Astrocyte (in vitro differentiated cells and primary cell): Measurements from ENCODE around the gene KCNK10. TPM values are rescaled to one million over a fixed set of nuclear protein-coding genes. Genes with fewer than 3 reads are reported as not detected.
"Not testable (repeated sequence)": the region's sequence is repeated elsewhere in the genome, so short reads cannot be mapped to it uniquely, and the experiment has no call there.

Experiments
- DNase-seq: peaks from one replicate; pipeline ENCODE4 v3.0.0-alpha.2; 2010; ENCODE audit warnings: low read depth
- FAIRE-seq: peaks from 2 replicates; lab custom pipeline; 2011; peaks lifted over from hg19 to GRCh38; lab: Jason Lieb, UNC
- H2AFZ ChIP-seq: 2 replicates; pipeline ENCODE4 v1.6.0; 2012; ENCODE audit warnings: low read depth, low read length, inconsistent platforms
- H3K27ac ChIP-seq: 2 replicates; pipeline ENCODE4 v1.5.1; 2011; ENCODE audit warnings: low read depth, low read length, inconsistent platforms
- H3K27me3 ChIP-seq: 2 replicates; pipeline ENCODE4 v1.6.0; 2011; ENCODE audit warnings: low read length, inconsistent platforms; ENCODE audit not compliant: insufficient read depth
- H3K36me3 ChIP-seq: 2 replicates; pipeline ENCODE4 v1.5.1; 2011; ENCODE audit warnings: low read length, inconsistent platforms; ENCODE audit not compliant: insufficient read depth
- H3K4me1 ChIP-seq: 2 replicates; pipeline ENCODE4 v1.5.1; 2011; ENCODE audit warnings: low read length, inconsistent platforms; ENCODE audit not compliant: insufficient read depth
- H3K4me2 ChIP-seq: 2 replicates; pipeline ENCODE4 v1.6.0; 2012; ENCODE audit warnings: low read length, inconsistent platforms
- H3K4me3 ChIP-seq: 2 replicates; pipeline ENCODE4 v1.5.1; 2011; ENCODE audit warnings: low read depth, mild to moderate bottlenecking, low read length, inconsistent platforms; ENCODE audit not compliant: insufficient read depth
- H3K79me2 ChIP-seq: 2 replicates; pipeline ENCODE4 v1.6.0; 2012; ENCODE audit warnings: mild to moderate bottlenecking, low read length, inconsistent platforms; ENCODE audit not compliant: insufficient read depth
- H3K9ac ChIP-seq: 2 replicates; pipeline ENCODE4 v1.6.0; 2012; ENCODE audit warnings: mild to moderate bottlenecking, low read length, inconsistent platforms
- H3K9me3 ChIP-seq: 2 replicates; pipeline ENCODE4 v1.5.1; 2012; ENCODE audit warnings: low read depth, mild to moderate bottlenecking, low read length, inconsistent platforms; ENCODE audit not compliant: insufficient read depth
- H4K20me1 ChIP-seq: 2 replicates; pipeline ENCODE4 v1.6.0; 2012; ENCODE audit warnings: low read length, inconsistent platforms; ENCODE audit not compliant: insufficient read depth
- H3K27ac Mint-ChIP-seq: one replicate; pipeline ENCODE4 v1.8.0; 2021; ENCODE audit warnings: mild to moderate bottlenecking, mixed read lengths; ENCODE audit not compliant: unreplicated experiment
- H3K27me3 Mint-ChIP-seq: one replicate; pipeline ENCODE4 v1.8.0; 2021; ENCODE audit warnings: low read depth, mixed read lengths; ENCODE audit not compliant: unreplicated experiment
- H3K36me3 Mint-ChIP-seq: one replicate; pipeline ENCODE4 v1.8.0; 2021; ENCODE audit warnings: low read depth, mixed read lengths; ENCODE audit not compliant: unreplicated experiment
- H3K4me1 Mint-ChIP-seq: one replicate; pipeline ENCODE4 v1.8.0; 2021; ENCODE audit warnings: low read depth, mixed read lengths; ENCODE audit not compliant: unreplicated experiment
- H3K4me3 Mint-ChIP-seq: one replicate; pipeline ENCODE4 v1.8.0; 2021; ENCODE audit warnings: mild to moderate bottlenecking, moderate library complexity, mixed read lengths; ENCODE audit not compliant: unreplicated experiment
- H3K9me3 Mint-ChIP-seq: one replicate; pipeline ENCODE4 v1.8.0; 2021; ENCODE audit warnings: mild to moderate bottlenecking, mixed read lengths; ENCODE audit not compliant: unreplicated experiment
- CTCF ChIP-seq: IDR thresholded peaks from 2 replicates; pipeline ENCODE4 v1.5.1; 2011; ENCODE audit warnings: low read depth, mild to moderate bottlenecking, inconsistent platforms, low read length, moderate library complexity; ENCODE audit not compliant: insufficient read depth
- EZH2 ChIP-seq: IDR thresholded peaks from 2 replicates; pipeline ENCODE4 v1.6.1; 2012; ENCODE audit warnings: mild to moderate bottlenecking, low read length, inconsistent platforms; ENCODE audit not compliant: insufficient read depth
- total RNA-seq: library from RNA; stranded (reverse); gene quantifications from 2 replicates; pipeline ENCODE4 v1.2.1, GENCODE V29; 2021

KCNK10 gene
- total RNA-seq, 1 donor from 2014 or later, result 0.14 TPM

- Mint-ChIP-seq H3K4me3 (no peak overlapping the region), H3K27me3 (peaks cover 28% of the 10 kb centered on the region), H3K36me3 (no peaks in the 10 kb centered on the region), H3K4me1 (no peaks in the 10 kb centered on the region), H3K9me3 (peaks cover 7% of the 10 kb centered on the region), H3K27ac (no peak overlapping the region)
- no peaks in the 10 kb centered on the region for H3K4me1 ChIP-seq
- no peaks in the 10 kb centered on the region for H4K20me1 ChIP-seq
- no peak overlapping the region for H3K4me2 ChIP-seq
- no peak overlapping the region for H3K4me3 ChIP-seq
- TF ChIP-seq CTCF (no peak), EZH2 (no peak)
- H3K79me2 ChIP-seq, result no peaks in the 10 kb centered on the region
- no peak overlapping the region for H2AFZ ChIP-seq
- H3K36me3 ChIP-seq, result no peaks in the 10 kb centered on the region
- H3K27ac ChIP-seq, result no peak overlapping the region
- DNase-seq, result no peak
- no peak for FAIRE-seq
- no peaks in the 10 kb centered on the region for H3K9me3 ChIP-seq
- no peaks in the 10 kb centered on the region for H3K27me3 ChIP-seq
- no peak overlapping the region for H3K9ac ChIP-seq
These were observed 56.6 kb downstream of the KCNK10 start for GRCh38 chr14:88266474-88266873.

- FAIRE-seq, result no peak
- Histone ChIP-seq H3K9me3 (no peaks in the 10 kb centered on the region), H3K4me1 (no peaks in the 10 kb centered on the region), H2AFZ (no peak overlapping the region), H3K36me3 (no peaks in the 10 kb centered on the region), H4K20me1 (no peaks in the 10 kb centered on the region), H3K27ac (no peak overlapping the region), H3K4me3 (no peak overlapping the region), H3K27me3 (no peaks in the 10 kb centered on the region), H3K4me2 (no peak overlapping the region), H3K9ac (no peak overlapping the region), H3K79me2 (no peaks in the 10 kb centered on the region)
- H3K27me3 Mint-ChIP-seq, result peaks cover 23% of the 10 kb centered on the region
- no peak overlapping the region for H3K27ac Mint-ChIP-seq
- no peak for TF ChIP-seq EZH2
- TF ChIP-seq CTCF, result no peak
- no peak overlapping the region for H3K4me3 Mint-ChIP-seq
- DNase-seq, result no peak
- H3K9me3 Mint-ChIP-seq, result peaks cover 7% of the 10 kb centered on the region
- H3K4me1 Mint-ChIP-seq, result no peaks in the 10 kb centered on the region
- no peaks in the 10 kb centered on the region for H3K36me3 Mint-ChIP-seq
These were observed 59.0 kb downstream of the KCNK10 start for GRCh38 chr14:88264116-88264515.

GRCh38 chr14:88261302-88261701 lies 61.8 kb downstream of the KCNK10 start:
- H3K4me1 ChIP-seq, H3K79me2 ChIP-seq, H2AFZ ChIP-seq, H3K36me3 ChIP-seq, H4K20me1 ChIP-seq, H3K4me3 ChIP-seq, FAIRE-seq, H3K4me2 ChIP-seq, DNase-seq, H3K27me3 ChIP-seq, H3K9me3 Mint-ChIP-seq, H3K36me3 Mint-ChIP-seq, H3K27ac Mint-ChIP-seq, H3K4me3 Mint-ChIP-seq, H3K9ac ChIP-seq, H3K9me3 ChIP-seq, H3K27ac ChIP-seq, H3K4me1 Mint-ChIP-seq: not testable (repeated sequence)
- H3K27me3 Mint-ChIP-seq, result peaks cover 21% of the 10 kb centered on the region
